Glutamatergic neuron (in vitro differentiated cells): Measurements from ENCODE around the gene ARMCX5. TPM values are rescaled to one million over a fixed set of nuclear protein-coding genes. Genes with fewer than 3 reads are reported as not detected.
A peak's percentile ranks its signal among the peaks of the same experiment; 100 is the strongest.

Experiments
- DNase-seq: peaks from one replicate; pipeline ENCODE4 v3.0.0; 2022
- H3K27ac Mint-ChIP-seq: one replicate; pipeline ENCODE4 v1.8.0; 2020; ENCODE audit warnings: mild to moderate bottlenecking, mixed read lengths, inconsistent platforms; ENCODE audit not compliant: unreplicated experiment
- H3K27me3 Mint-ChIP-seq: one replicate; pipeline ENCODE4 v1.8.0; 2020; ENCODE audit warnings: mild to moderate bottlenecking, moderate library complexity, mixed read lengths, inconsistent platforms; ENCODE audit not compliant: unreplicated experiment
- H3K36me3 Mint-ChIP-seq: one replicate; pipeline ENCODE4 v1.8.0; 2020; ENCODE audit warnings: mild to moderate bottlenecking, mixed read lengths, inconsistent platforms; ENCODE audit not compliant: unreplicated experiment
- H3K4me1 Mint-ChIP-seq: one replicate; pipeline ENCODE4 v1.8.0; 2020; ENCODE audit warnings: mild to moderate bottlenecking, low read depth, mixed read lengths, inconsistent platforms; ENCODE audit not compliant: unreplicated experiment
- H3K4me3 Mint-ChIP-seq: one replicate; pipeline ENCODE4 v1.8.0; 2020; ENCODE audit warnings: mild to moderate bottlenecking, mixed read lengths, inconsistent platforms; ENCODE audit not compliant: unreplicated experiment
- H3K9me3 Mint-ChIP-seq: one replicate; pipeline ENCODE4 v1.8.0; 2020; ENCODE audit warnings: mild to moderate bottlenecking, moderate library complexity, mixed read lengths, inconsistent platforms; ENCODE audit not compliant: unreplicated experiment
- total RNA-seq: library from RNA; stranded (reverse); fragmentation: NEBNext Ultra II Directional; extraction: Animal tissue kit (Norgen Biotek cat#: 25700); gene quantifications from one replicate; pipeline ENCODE4 v1.2.1, GENCODE V29; 2021; ENCODE audit not compliant: unreplicated experiment
- TF ChIP-seq, protein P1 (sequence below): fragments of 200-600 bp; sonication (generic); IDR thresholded peaks from one replicate; pipeline ENCODE4 v1.5.0; 2021; ENCODE audit not compliant: partially characterized antibody, unreplicated experiment

Gene ARMCX5
- total RNA-seq, 1 donor from 2014 or later, result 16.2 TPM

DNA sequence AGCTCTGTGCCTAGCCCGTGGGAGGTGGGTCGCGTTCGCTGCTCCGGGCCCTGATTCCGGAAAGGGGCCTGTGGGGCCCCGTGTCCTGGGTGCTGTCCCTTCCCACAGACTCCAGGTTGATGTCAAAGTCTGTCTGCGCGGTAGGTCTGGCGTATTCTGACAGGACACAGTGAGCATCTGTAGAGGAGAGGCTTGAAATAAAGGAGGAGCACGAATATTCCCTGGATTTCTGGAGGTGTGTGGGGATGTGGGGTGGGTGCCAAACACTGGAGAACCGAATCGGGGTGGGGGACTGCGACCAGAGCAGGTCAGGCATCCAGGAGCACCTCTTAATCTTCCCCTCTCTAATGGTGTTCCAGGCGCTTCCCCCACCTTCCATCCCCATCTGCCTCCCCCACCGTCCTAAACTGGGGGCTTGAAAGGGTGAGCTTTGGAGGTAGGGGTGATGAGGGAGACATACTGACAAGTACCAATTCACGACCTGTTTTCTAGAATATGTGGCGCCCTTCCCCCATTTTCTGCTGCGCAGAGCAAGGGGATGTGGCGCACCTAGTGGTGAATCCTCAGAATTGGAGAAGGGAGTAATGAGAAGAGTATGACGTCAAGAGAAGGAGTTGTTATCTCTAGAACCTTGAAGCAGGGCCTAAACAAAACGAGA is 52.8 kb downstream of the ARMCX5 start:
- Mint-ChIP-seq H3K9me3 (no peaks in the 10 kb centered on the region), H3K27me3 (peaks cover 3% of the 10 kb centered on the region), H3K4me3 (peak overlapping the region; percentile 88), H3K27ac (peak overlapping the region; percentile 77), H3K4me1 (no peaks in the 10 kb centered on the region), H3K36me3 (peaks cover 9% of the 10 kb centered on the region)
- TF ChIP-seq, protein P1, sequence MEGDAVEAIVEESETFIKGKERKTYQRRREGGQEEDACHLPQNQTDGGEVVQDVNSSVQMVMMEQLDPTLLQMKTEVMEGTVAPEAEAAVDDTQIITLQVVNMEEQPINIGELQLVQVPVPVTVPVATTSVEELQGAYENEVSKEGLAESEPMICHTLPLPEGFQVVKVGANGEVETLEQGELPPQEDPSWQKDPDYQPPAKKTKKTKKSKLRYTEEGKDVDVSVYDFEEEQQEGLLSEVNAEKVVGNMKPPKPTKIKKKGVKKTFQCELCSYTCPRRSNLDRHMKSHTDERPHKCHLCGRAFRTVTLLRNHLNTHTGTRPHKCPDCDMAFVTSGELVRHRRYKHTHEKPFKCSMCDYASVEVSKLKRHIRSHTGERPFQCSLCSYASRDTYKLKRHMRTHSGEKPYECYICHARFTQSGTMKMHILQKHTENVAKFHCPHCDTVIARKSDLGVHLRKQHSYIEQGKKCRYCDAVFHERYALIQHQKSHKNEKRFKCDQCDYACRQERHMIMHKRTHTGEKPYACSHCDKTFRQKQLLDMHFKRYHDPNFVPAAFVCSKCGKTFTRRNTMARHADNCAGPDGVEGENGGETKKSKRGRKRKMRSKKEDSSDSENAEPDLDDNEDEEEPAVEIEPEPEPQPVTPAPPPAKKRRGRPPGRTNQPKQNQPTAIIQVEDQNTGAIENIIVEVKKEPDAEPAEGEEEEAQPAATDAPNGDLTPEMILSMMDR, result peak; percentile 62
- DNase-seq, result peak; percentile 41

Other genes starting within 250 kb of the ARMCX5 start
- 0.74 TPM for gene NXF2B, start 159.5 kb upstream of the ARMCX5 start, total RNA-seq
- 3.7 TPM for gene TCP11X2, start 127.7 kb upstream of the ARMCX5 start, total RNA-seq
- 213 TPM for gene TMSB15A, start 82.8 kb upstream of the ARMCX5 start, total RNA-seq
- 9.8 TPM for gene GPRASP1, start 52.0 kb downstream of the ARMCX5 start, total RNA-seq
- 24.6 TPM for gene GPRASP2, start 112.9 kb downstream of the ARMCX5 start, total RNA-seq
- gene GPRASP3, start 121.2 kb downstream of the ARMCX5 start, total RNA-seq, result 19.4 TPM